HG02678 (cell line): ENCODE data around the gene NMUR2.

Experiments
- ATAC-seq: cut with Tn5 transposase; IDR thresholded peaks from one replicate; pipeline ENCODE4 v1.9.1; 2021; ENCODE audit warnings: mild to moderate bottlenecking, moderate library complexity; ENCODE audit not compliant: unreplicated experiment

Gene NMUR2

DNA sequence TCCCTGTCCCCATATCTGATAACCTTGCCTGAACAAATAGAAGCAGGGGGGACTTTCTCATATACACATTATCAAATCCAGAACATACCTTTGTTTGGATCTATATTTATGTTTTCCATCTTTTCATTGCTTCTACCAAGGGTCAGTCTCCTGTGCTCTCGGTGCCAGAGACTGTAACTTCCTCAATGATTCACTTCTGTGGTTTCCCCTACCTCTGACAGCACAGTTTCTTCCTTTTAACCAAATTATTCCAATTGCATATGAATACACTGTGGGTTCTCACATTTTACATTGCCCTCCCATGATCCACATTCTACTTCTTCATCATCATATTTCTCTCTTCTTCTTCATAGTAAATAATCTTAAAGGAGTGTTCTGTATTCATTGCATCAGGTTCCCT lies 32.2 kb downstream of the NMUR2 start:
- ATAC-seq: no peak

DNA sequence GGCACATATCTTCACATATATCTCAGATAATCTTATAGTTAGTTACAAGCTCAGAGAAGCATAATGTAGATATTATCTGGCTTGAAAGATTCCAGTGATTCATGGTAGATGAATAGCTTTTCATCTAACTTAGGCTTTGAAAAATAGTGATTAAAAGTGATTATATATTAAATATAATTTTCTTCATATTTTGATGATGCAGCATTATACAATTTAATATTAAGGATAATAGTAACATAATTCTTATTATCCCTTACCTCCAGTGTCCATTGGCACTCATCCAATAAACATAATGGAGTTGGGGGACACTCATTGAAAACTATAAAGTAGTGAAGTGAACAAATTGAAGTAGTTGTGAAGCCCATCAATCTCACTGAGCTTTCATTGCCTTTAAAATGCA lies 35.8 kb downstream of the NMUR2 start:
- ATAC-seq: no peak

DNA sequence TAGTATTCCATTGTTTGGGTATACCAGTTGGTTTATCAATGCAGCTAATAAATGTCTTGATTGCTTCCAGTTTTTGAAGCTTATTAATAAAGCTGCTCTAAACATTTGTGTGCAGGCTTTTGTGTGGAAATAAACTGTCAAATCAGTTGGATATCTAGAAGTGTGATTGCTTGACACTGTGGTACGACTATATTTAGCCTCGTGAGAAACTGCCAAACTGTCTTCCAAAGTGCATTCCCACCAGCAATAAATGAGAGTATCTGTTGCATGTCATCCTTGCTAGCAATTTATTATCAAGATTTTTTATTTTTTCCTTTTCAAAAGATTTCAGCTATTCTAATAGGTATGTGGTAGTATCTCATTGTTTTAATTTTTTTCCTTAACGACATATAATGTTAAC lies 37.5 kb downstream of the NMUR2 start:
- ATAC-seq: no peak

DNA sequence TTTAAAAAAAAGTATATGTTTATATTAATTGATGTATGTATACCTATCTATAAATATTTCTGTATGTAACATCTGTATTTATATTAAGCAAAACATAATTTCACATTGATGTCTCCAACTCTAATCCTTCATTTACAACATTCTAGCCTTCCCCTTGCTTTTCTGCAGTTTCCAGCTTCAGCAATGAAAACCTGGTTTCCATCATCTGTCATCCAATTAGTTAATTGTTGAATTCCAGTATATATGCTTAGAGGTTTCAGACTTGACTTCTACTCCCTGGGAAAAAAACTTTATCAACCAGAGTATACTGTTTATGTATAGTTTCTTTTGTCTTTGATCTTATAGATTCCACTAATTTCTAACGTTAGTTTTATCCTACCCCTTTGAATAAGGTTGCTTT lies 38.4 kb downstream of the NMUR2 start:
- ATAC-seq: no peak

DNA sequence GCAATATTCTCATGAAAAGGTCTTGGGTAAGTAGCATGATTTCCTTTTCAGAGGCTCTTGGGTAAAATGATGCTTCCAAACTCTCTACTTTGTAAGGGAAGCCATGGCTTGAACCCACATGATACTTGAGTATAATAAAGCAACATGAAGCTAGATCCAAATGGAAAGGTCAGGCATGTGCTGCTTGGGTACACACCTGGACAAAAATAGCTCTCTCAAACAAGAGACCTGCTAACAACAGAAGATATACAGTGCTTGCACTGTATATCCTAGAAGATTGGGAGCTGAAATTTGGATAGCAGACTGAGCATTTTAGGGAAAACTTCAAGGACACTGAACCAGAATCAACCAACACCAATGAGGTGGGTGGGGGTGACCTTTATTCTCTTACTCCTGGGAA lies 40.2 kb downstream of the NMUR2 start:
- no peak for ATAC-seq

DNA sequence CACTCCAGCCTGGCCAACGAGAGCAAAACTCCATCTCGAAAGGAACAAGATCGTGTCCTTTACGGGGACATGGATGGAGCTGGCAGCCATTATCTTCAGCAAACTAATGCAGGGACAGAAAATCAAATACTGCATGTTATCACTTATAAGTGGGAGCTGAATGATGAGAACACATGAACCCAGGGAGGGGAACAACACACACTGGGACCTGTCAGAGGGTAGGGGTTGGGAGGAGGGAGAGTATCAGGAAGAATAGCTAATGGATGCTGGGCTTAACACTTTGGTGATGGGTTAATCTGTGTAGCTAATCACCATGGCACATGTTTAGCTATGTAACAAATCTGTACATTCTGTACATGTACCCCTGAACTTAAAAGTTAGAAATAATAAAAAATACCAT lies 40.9 kb downstream of the NMUR2 start:
- ATAC-seq: no peak

DNA sequence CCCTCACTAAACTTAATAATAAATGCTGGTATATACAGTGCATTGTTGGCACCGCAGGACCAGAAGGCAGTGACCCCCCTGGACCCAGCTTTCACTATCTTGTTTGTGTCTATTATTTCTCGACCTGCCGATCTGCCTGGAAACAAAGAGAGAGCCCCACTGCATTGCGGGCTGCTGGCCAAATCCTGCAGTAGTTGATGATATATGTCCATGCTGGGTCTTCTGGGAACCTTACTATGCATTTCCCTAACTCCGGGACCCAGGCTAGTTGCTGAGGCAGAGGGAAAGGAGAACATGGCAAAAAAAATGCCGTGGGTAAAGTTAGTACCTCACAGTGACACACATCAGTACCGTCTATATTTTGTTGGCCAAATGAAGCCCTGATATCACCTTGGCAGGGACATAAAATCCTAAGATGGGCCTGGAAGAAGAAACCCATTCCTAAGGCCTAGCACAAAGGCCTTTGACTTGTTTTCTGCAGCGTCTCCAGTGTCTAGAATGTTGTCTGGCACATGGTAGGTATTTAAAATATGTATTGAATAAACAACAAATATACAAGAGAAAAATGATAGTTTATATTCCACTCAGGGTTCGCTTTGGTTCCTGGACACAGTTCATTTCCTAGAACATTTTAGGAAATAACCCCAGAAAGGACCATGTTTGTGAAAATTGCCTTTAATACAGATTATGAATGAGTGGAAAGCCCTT lies 46.1 kb downstream of the NMUR2 start:
- no peak for ATAC-seq

DNA sequence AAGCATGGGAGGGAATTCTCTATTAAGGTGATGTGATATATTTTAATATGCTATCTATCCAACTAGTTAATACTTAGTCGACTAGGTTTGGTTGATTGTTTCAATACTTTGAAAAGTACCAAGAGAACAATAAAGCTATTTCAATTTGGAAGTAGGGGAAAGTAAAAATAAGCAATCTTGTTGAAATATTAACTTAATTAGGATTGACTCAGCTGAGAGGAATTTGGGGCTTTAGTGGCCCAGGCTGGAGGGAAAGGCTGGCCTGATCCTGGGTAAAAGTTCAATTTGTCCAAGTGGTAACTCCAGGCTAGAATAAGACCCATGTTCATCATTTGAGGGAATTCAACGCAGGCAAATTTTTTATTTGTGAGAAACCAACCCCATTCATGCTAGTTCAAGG lies 48.6 kb downstream of the NMUR2 start:
- no peak for ATAC-seq

DNA sequence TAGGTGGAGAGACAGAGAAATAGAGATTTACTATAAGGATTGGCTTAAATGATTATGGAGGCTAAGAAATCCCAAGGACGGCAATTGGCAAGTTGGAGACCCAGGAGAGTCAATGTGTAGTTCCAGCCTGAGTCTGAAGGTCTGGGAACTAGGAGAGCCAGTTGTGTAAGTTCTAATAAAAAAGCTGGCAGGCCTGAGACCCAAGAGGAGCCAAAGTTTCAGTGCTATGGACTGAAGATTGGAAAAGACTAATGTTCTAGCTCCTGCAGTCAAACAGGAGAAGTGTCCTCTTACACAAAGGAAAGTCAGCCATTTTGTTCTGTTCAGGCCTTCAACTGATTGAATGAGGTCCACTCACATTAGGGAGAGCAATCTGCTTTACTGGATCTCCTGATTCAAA lies 50.0 kb downstream of the NMUR2 start:
- ATAC-seq: no peak

DNA sequence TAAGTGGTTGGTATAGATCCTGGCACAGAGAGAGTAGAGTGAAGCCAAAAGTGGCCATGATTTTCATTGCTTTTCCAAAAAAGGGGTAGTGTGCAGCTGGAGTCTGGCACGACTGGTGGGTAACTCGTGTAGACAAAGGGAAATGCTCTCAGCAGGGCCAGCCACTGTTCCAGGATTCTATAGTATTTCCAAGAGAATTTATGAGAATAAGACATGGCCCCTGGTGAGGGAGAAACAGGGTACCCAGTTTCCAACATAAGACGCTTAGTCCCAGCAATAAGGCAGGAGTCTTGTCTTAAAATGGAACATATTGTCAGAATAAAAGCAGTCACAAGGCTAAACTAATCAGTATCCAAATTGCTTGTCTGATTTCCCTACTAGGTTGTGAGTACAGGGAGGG lies 52.1 kb downstream of the NMUR2 start:
- ATAC-seq: no peak

DNA sequence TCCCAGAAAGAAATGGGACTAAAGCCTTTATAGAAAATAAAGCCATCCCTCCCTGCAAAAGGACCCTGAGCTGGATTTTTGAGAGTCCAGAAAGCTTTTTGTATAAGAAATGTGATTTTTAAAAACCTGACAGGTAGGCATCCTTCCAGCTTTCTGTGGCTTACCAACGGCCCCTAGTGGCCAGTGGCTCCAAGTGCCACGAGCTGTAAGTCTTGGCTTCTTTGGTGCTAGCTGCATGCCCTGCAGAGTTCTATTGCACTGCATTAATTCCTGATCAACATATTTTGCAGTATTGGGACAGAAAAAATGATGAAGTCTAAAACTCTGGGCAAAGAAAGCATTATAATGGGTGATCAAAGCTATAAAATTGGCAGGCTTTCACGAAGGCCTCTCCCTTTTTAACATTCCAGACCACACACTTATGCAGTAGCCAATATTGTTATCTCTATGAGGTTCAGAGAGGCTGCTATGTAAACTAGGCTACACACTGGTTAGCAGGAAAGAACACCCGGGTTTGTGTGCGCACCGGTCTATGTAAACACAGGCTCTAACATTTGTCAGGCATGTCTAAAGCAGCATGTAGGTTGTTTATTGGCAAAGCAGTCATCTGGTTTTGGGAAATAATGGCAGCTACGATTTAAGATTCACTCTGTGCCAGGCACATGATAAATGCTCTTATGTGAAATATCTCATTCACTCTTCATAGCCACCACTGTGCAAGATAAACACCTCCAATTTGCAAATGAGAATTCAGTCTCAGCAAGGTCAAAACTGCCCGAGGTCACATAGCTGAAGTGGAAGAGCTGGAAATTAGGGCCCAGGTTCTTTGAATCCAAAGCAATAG lies 55.2 kb downstream of the NMUR2 start:
- peak; percentile 91 for ATAC-seq
